H1 (cell line): ENCODE measurements around the gene LDLRAD3. TPM values are rescaled to one million over a fixed set of nuclear protein-coding genes. Genes with fewer than 3 reads are reported as not detected.

Source experiments
- BRCA1 ChIP-seq: IDR thresholded peaks from 2 replicates; pipeline ENCODE4 v1.6.1; 2012; ENCODE audit warnings: low read depth, low read length, improper control_type of control experiment
- CHD1 ChIP-seq: IDR thresholded peaks from 2 replicates; pipeline ENCODE4 v1.6.1; 2012; ENCODE audit warnings: low read depth, low read length, improper control_type of control experiment
- JUND ChIP-seq: IDR thresholded peaks from 2 replicates; pipeline ENCODE4 v1.6.1; 2011; ENCODE audit warnings: mild to moderate bottlenecking, improper control_type of control experiment, low read length
- SUZ12 ChIP-seq: fragments of 200-600 bp; sonication (generic); IDR thresholded peaks from 2 replicates; pipeline ENCODE4 v1.6.1; 2012; ENCODE audit warnings: mild to moderate bottlenecking, inconsistent platforms, low read length, moderate library complexity, mixed read lengths
- polyA plus RNA-seq, 7 experiments: library from polyadenylated mRNA; depleted of rRNA in 3 of 7; stranded (reverse) in 5 of 7; unstranded in 2 of 7; fragments of >200 nt in 5 of 7; fragments of 200-250 nt in 2 of 7; gene quantifications; 1 replicate in 5 of 7; 2 replicates in 1 of 7; 4 replicates in 1 of 7; pipeline versions ENCODE4 v1.2.1 to v1.2.3, GENCODE V29; 2011 to 2013; ENCODE audit warnings: missing spikeins in 2 of 7, mixed read lengths in 2 of 7
- total RNA-seq: library from RNA; stranded (reverse); fragmentation: NEBNext Ultra II Directional; extraction: Animal tissue kit (Norgen Biotek cat#: 25700); gene quantifications from 2 replicates; pipeline ENCODE4 v1.2.1, GENCODE V29; 2021

LDLRAD3 gene
- total and polyA plus RNA-seq, 2 of the 8 experiments (the other 6 are each of a cell fraction or from before 2014, with no cell fraction given), result 18.6 to 22.8 TPM

DNA sequence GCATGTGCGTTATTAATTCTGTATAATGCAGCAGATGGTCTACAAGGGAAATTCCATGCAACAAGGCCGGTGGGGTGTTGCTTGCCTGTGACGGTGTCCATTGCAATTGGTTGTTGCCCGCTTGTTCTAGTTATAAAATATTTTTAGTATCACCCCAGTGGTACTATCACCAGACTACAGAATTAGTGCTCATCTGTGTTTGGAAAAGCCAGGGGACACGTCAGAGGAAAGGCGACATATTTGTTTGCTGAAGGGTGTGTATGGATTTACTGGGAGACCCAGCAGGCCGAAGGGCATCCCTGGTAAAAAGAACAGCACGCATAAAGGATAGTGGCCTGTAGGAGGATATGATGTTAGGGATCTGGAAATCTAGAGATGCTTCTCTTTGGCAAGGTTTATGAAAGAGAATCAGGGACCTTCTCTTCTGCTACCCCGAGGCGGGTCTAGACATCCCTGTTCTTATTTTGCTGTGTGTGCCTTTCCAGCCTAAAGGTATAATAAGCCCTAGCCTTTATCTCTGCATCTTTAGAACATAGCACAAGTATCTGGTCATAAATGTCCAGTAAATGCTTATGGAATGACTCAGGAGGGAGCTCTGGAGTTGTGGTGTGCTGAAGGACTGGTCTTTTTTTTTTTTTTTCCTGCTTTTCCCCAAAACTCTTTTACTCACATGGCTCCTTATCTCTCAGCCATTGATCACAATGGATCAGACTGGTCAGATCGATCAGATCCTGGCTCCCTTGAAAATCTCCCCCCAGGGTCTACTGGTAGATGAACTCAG, 90.9 kb downstream of the LDLRAD3 start (continued):
- TF ChIP-seq SUZ12 (no peak), BRCA1 (no peak), JUND (no peak), CHD1 (no peak)
